HG03139 (cell line): ENCODE data around the gene ERP44.
"Not testable (repeated sequence)": the region's sequence is repeated elsewhere in the genome, so short reads cannot be mapped to it uniquely, and the experiment has no call there.

Experiments used
- ATAC-seq: cut with Tn5 transposase; IDR thresholded peaks from one replicate; pipeline ENCODE4 v1.9.1; 2021; ENCODE audit not compliant: unreplicated experiment

The ERP44 gene

GRCh38 chr9:100019541-100019940 is 79.3 kb downstream of the ERP44 start:
- no peak for ATAC-seq

GRCh38 chr9:100014846-100015245 is 84.0 kb downstream of the ERP44 start:
- ATAC-seq: no peak

- no peak for ATAC-seq
Measured at GRCh38 chr9:100013573-100013972, 85.2 kb downstream of the ERP44 start.

GRCh38 chr9:100012279-100012678 is 86.5 kb downstream of the ERP44 start:
- no peak for ATAC-seq

GRCh38 chr9:100011062-100011681 is 87.6 kb downstream of the ERP44 start:
- ATAC-seq: no peak

GRCh38 chr9:99999797-100000196 is 99.0 kb downstream of the ERP44 start:
- ATAC-seq: no peak

GRCh38 chr9:99998866-99999265 is 99.9 kb downstream of the ERP44 start:
- ATAC-seq: no peak

GRCh38 chr9:99998266-99998665 is 100.5 kb downstream of the ERP44 start:
- no peak for ATAC-seq

- ATAC-seq: not testable (repeated sequence)
Measured at GRCh38 chr9:99990508-99990907, 108.3 kb downstream of the ERP44 start.

GRCh38 chr9:99986642-99987041 is 112.2 kb downstream of the ERP44 start:
- ATAC-seq: no peak

GRCh38 chr9:99980598-99980997 is 118.2 kb downstream of the ERP44 start:
- no peak for ATAC-seq

- ATAC-seq: no peak
Measured at GRCh38 chr9:99978221-99978620, 120.6 kb downstream of the ERP44 start.

- no peak for ATAC-seq
Measured at GRCh38 chr9:99977033-99977792, 121.6 kb downstream of the ERP44 start.

- ATAC-seq: no peak
Measured at GRCh38 chr9:99973455-99973854, 125.3 kb downstream of the ERP44 start.

- ATAC-seq: no peak
Measured at GRCh38 chr9:99971410-99971809, 127.4 kb downstream of the ERP44 start.

GRCh38 chr9:99970481-99970880 is 128.3 kb downstream of the ERP44 start:
- ATAC-seq: no peak

- no peak for ATAC-seq
Measured at GRCh38 chr9:99967457-99967856, 131.3 kb downstream of the ERP44 start.

GRCh38 chr9:99966716-99967115 is 132.1 kb downstream of the ERP44 start:
- ATAC-seq: no peak

GRCh38 chr9:99966001-99966400 is 132.8 kb downstream of the ERP44 start:
- ATAC-seq: no peak

- no peak for ATAC-seq
Measured at GRCh38 chr9:99964336-99964735, 134.5 kb downstream of the ERP44 start.

GRCh38 chr9:99962680-99963261 is 136.0 kb downstream of the ERP44 start:
- no peak for ATAC-seq

GRCh38 chr9:99955606-99956005 is 143.2 kb downstream of the ERP44 start:
- no peak for ATAC-seq
